DND-41 (cell line): Measurements from ENCODE around the gene LRRC56.

Experiments used
- ATAC-seq: fragments of 200-7000 bp; cut with Tn5 transposase; 3 replicates; pipeline ENCODE4 v1.9.1; 2021; ENCODE audit warnings: low read depth; ENCODE audit not compliant: insufficient read depth
- DNase-seq: peaks from one replicate; pipeline ENCODE4 v3.0.0-alpha.2; 2020
- H2AFZ ChIP-seq: 2 replicates; pipeline ENCODE4 v1.6.0; 2012; ENCODE audit warnings: low read depth, low read length
- H3K27ac ChIP-seq: 2 replicates; pipeline ENCODE4 v1.5.1; 2012; ENCODE audit warnings: low read length, inconsistent platforms
- H3K27me3 ChIP-seq: fragments of 200-600 bp; sonication (generic); 2 replicates; pipeline ENCODE4 v1.6.0; 2012; ENCODE audit warnings: low read length, mild to moderate bottlenecking, inconsistent platforms; ENCODE audit not compliant: insufficient read depth, poor library complexity
- H3K36me3 ChIP-seq: 2 replicates; pipeline ENCODE4 v1.5.1; 2012; ENCODE audit warnings: low read length, inconsistent platforms; ENCODE audit not compliant: insufficient read depth
- H3K4me1 ChIP-seq: 2 replicates; pipeline ENCODE4 v1.5.1; 2012; ENCODE audit warnings: mild to moderate bottlenecking, low read length; ENCODE audit not compliant: insufficient read depth
- H3K4me2 ChIP-seq: 2 replicates; pipeline ENCODE4 v1.6.0; 2012; ENCODE audit warnings: mild to moderate bottlenecking, moderate library complexity, low read length, inconsistent platforms; ENCODE audit not compliant: insufficient read depth
- H3K4me3 ChIP-seq, 2 experiments: fragments of 200-600 bp in 1 of 2; shearing (Covaris generic) in 1 of 2; 2 replicates each; pipeline ENCODE4 v1.5.1; 2012 to 2016; ENCODE audit warnings: inconsistent platforms in 2 of 2, low read length in 2 of 2, mild to moderate bottlenecking in 2 of 2, low read depth in 1 of 2, moderate library complexity in 1 of 2
- H3K79me2 ChIP-seq: 2 replicates; pipeline ENCODE4 v1.6.0; 2012; ENCODE audit warnings: low read length, inconsistent platforms; ENCODE audit not compliant: insufficient read depth
- H3K9ac ChIP-seq: 2 replicates; pipeline ENCODE4 v1.6.0; 2012; ENCODE audit warnings: low read depth, mild to moderate bottlenecking, inconsistent platforms, low read length, moderate library complexity
- H3K9me3 ChIP-seq: 2 replicates; pipeline ENCODE4 v1.5.1; 2012; ENCODE audit warnings: low read length, moderate library complexity, mild to moderate bottlenecking, inconsistent platforms; ENCODE audit not compliant: insufficient read depth, severe bottlenecking
- H4K20me1 ChIP-seq: 2 replicates; pipeline ENCODE4 v1.6.0; 2012; ENCODE audit warnings: low read length; ENCODE audit not compliant: insufficient read depth
- EZH2 ChIP-seq: IDR thresholded peaks from 3 replicates; pipeline ENCODE4 v1.6.1; 2012; ENCODE audit warnings: borderline replicate concordance, low read depth, mild to moderate bottlenecking, moderate library complexity, low read length, inconsistent platforms; ENCODE audit not compliant: severe bottlenecking
- TF ChIP-seq, protein P1 (sequence below): IDR thresholded peaks from 2 replicates; pipeline ENCODE4 v1.5.1; 2012; ENCODE audit warnings: borderline replicate concordance, low read length, moderate library complexity, mild to moderate bottlenecking; ENCODE audit not compliant: poor library complexity, severe bottlenecking; ENCODE audit errors: extremely low read depth

Gene LRRC56

GRCh38 chr11:581752-582151, 44.4 kb downstream of the LRRC56 start:
- no peak overlapping the region for H3K4me3 ChIP-seq
- H3K27ac ChIP-seq = no peak overlapping the region
- H4K20me1 ChIP-seq = peaks cover 80% of the 10 kb centered on the region
- no peak for TF ChIP-seq EZH2
- TF ChIP-seq, protein P1, sequence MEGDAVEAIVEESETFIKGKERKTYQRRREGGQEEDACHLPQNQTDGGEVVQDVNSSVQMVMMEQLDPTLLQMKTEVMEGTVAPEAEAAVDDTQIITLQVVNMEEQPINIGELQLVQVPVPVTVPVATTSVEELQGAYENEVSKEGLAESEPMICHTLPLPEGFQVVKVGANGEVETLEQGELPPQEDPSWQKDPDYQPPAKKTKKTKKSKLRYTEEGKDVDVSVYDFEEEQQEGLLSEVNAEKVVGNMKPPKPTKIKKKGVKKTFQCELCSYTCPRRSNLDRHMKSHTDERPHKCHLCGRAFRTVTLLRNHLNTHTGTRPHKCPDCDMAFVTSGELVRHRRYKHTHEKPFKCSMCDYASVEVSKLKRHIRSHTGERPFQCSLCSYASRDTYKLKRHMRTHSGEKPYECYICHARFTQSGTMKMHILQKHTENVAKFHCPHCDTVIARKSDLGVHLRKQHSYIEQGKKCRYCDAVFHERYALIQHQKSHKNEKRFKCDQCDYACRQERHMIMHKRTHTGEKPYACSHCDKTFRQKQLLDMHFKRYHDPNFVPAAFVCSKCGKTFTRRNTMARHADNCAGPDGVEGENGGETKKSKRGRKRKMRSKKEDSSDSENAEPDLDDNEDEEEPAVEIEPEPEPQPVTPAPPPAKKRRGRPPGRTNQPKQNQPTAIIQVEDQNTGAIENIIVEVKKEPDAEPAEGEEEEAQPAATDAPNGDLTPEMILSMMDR = no peak
- H3K9me3 ChIP-seq = no peaks in the 10 kb centered on the region
- H3K79me2 ChIP-seq = peaks cover 89% of the 10 kb centered on the region
- no peak overlapping the region for H3K4me2 ChIP-seq
- no peak overlapping the region for H3K9ac ChIP-seq
- no peak for ATAC-seq
- peaks cover 79% of the 10 kb centered on the region for H3K36me3 ChIP-seq
- no peaks in the 10 kb centered on the region for H3K27me3 ChIP-seq
- no peak for DNase-seq
- H2AFZ ChIP-seq = no peak overlapping the region
- H3K4me1 ChIP-seq = peaks cover 33% of the 10 kb centered on the region

DNA sequence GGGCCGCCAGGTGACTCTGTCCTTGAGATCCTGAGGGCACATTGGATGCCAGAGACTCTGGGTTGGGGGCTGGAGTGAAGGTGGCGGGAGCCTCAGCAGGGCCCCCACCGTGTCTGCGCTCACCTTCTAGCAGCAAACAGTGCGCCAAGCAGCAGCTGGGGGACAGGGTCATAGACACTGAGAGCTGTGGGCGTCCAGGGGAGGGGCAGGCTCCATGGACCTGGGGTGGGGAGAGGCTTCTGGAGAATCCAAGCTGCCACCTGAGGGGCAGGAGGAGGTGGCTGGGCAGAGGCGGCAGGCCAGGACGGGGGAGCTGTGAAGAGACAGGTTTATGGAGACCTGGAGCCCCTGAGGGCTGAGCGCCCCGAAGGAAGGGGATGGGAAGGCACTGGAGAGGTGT, 47.0 kb downstream of the LRRC56 start:
- H4K20me1 ChIP-seq = peaks cover 72% of the 10 kb centered on the region

GRCh38 chr11:586376-587316, 49.3 kb downstream of the LRRC56 start:
- Histone ChIP-seq H3K9ac (no peak overlapping the region), H3K27me3 (no peaks in the 10 kb centered on the region), H3K4me2 (no peak overlapping the region), H3K4me3 (no peak overlapping the region), H3K36me3 (peaks cover 86% of the 10 kb centered on the region), H2AFZ (no peak overlapping the region), H3K4me1 (no peaks in the 10 kb centered on the region), H4K20me1 (peaks cover 64% of the 10 kb centered on the region), H3K9me3 (no peaks in the 10 kb centered on the region), H3K27ac (no peak overlapping the region), H3K79me2 (peaks cover 71% of the 10 kb centered on the region)
- no peak for TF ChIP-seq EZH2
- TF ChIP-seq, protein P1 = no peak
- ATAC-seq (no peak; the same call in 2 of the 3 replicates), DNase-seq (no peak)

More for the DNA sequence above, 47.0 kb downstream of the LRRC56 start:
- Histone ChIP-seq H3K79me2 (peaks cover 83% of the 10 kb centered on the region), H3K36me3 (peaks cover 81% of the 10 kb centered on the region), H3K4me1 (peaks cover 12% of the 10 kb centered on the region), H3K4me2 (no peak overlapping the region), H3K4me3 (no peak overlapping the region), H3K27ac (no peak overlapping the region), H2AFZ (no peak overlapping the region), H3K9ac (no peak overlapping the region), H3K27me3 (no peaks in the 10 kb centered on the region), H3K9me3 (no peaks in the 10 kb centered on the region)
- no peak for TF ChIP-seq EZH2
- TF ChIP-seq, protein P1 = no peak
- ATAC-seq (no peak; the same call in 2 of the 3 replicates), DNase-seq (no peak)
